Vagina (tissue), 2 donors: ENCODE results near the gene RASGRP3. TPM values are rescaled to one million over a fixed set of nuclear protein-coding genes. Genes with fewer than 3 reads are reported as not detected.
A peak's percentile ranks its signal among the peaks of the same experiment; 100 is the strongest.

Source experiments
- DNase-seq, 2 donors: peaks; one replicate each; pipeline ENCODE4 v3.0.0-alpha.2; 2017; ENCODE audit errors: extremely low spot score in 2 of 2
- H3K27ac ChIP-seq: fragments of 200-600 bp; sonication (generic); one replicate; pipeline ENCODE4 v1.5.1; 2019
- H3K27me3 ChIP-seq: fragments of 200-600 bp; sonication (generic); one replicate; pipeline ENCODE4 v1.5.1; 2019
- H3K36me3 ChIP-seq, 2 donors: fragments of 200-600 bp; sonication (generic); one replicate each; pipeline ENCODE4 v1.5.1; 2017 to 2019
- H3K4me1 ChIP-seq: fragments of 200-600 bp; sonication (generic); one replicate; pipeline ENCODE4 v1.5.1; 2019
- H3K4me3 ChIP-seq, 2 donors: fragments of 200-600 bp; sonication (generic); 1 replicate in 1 of 2; 2 replicates in 1 of 2; pipeline ENCODE4 v1.5.1; 2016 to 2019
- H3K9me3 ChIP-seq: fragments of 200-600 bp; sonication (generic); one replicate; pipeline ENCODE4 v1.5.1; 2019
- CTCF ChIP-seq, 3 experiments: fragments of 450-650 bp in 2 of 3; fragments of 200-600 bp in 1 of 3; sonication (generic) in 1 of 3; IDR thresholded peaks; one replicate each; pipeline ENCODE4 v1.5.1; 2017 to 2019; ENCODE audit warnings: antibody characterized with exemption in 3 of 3, mild to moderate bottlenecking in 2 of 3, moderate library complexity in 2 of 3
- POLR2A ChIP-seq, 2 donors: fragments of 450-650 bp; IDR thresholded peaks; one replicate each; pipeline ENCODE4 v1.6.1; 2017; ENCODE audit warnings: antibody characterized with exemption in 2 of 2, mild to moderate bottlenecking in 2 of 2, moderate library complexity in 2 of 2
- POLR2AphosphoS5 ChIP-seq, 2 donors: sonication (generic); formaldehyde crosslinking; IDR thresholded peaks; one replicate each; pipeline ENCODE4 v1.9.0; 2017; ENCODE audit warnings: antibody characterized with exemption in 2 of 2, mild to moderate bottlenecking in 2 of 2, low read depth in 1 of 2; ENCODE audit not compliant: insufficient read depth in 1 of 2
- intact Hi-C: fragments of 100-400 bp; cut with DNase I; formaldehyde crosslinking; loops from one replicate; pipeline ENCODE4 v1.15.1; 2023
- total RNA-seq: library from RNA; depleted of rRNA; stranded (reverse); fragments of >200 nt; gene quantifications from one replicate; pipeline ENCODE4 v1.2.3, GENCODE V29; 2016

RASGRP3 gene
- total RNA-seq, 1 donor from 2014 or later, result 4.2 TPM

GRCh38 chr2:33469238-33469637 lies 7.2 kb upstream of the RASGRP3 start:
- no peaks in the 10 kb centered on the region for H3K27me3 ChIP-seq
- no peak for DNase-seq
- intact Hi-C loops, result no loop called here
- no peaks in the 10 kb centered on the region for H3K36me3 ChIP-seq
- no peaks in the 10 kb centered on the region for H3K9me3 ChIP-seq
- H3K27ac ChIP-seq, result no peak overlapping the region
- no peaks in the 10 kb centered on the region for H3K4me1 ChIP-seq
- TF ChIP-seq POLR2A (IDR thresholded peaks at IDR 0.05) (no peak), CTCF (IDR thresholded peaks at IDR 0.05) (no peak), POLR2AphosphoS5 (IDR thresholded peaks at IDR 0.05; ENCODE audit: insufficient read depth in 1 of 2, low read depth in 1 of 2) (no peak)
- H3K4me3 ChIP-seq, result no peak overlapping the region

DNA sequence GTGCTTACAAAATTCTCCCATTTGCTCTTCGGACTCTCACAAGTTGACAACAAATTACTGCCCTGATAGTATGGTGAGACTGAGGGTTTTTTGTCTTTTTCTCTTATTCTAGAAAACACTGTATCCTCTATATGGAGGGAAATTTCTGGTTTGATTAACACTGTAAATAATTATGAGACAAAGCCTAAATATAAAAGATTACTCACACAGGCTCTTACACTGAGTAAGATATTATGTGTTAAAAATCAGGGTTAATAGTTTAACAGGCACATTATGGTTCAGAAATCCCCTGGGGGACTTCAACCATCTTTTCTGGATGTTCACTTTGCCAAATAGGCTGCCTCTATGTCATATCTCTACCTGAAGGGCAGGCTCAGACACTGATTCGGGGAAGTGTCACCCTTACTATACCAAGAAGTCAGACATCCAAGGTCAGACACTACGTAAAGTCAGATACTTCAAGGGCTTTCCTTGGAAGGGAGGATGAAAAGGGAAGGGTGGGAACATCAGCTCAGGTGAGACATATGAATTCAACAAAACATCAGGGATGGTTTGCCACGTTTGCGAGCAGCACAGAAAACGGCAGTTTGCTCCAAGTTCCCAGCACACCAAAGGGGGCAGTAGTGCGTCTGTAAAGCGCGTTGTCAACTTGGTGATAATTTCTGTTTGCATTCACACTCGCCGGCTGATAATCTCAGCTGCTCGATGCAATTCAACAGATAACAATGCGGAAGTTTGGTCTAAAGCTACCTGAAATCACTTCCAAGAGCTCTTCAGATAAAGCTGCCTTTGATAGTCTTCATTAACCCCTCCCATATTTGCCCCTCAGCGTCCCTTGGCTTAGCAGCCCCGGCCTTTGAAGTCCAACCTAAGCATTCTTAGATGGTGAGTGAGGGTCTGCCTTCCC lies 972 bp upstream of the RASGRP3 start:
- no peak for DNase-seq
- Histone ChIP-seq H3K4me3 (peak overlapping the region; percentile 63 to 68), H3K27ac (peak overlapping the region; percentile 85), H3K27me3 (no peaks in the 10 kb centered on the region), H3K4me1 (peaks cover 12% of the 10 kb centered on the region), H3K9me3 (no peaks in the 10 kb centered on the region), H3K36me3 (no peaks in the 10 kb centered on the region)
- TF ChIP-seq POLR2AphosphoS5 (IDR thresholded peaks at IDR 0.05; ENCODE audit: insufficient read depth in 1 of 2, low read depth in 1 of 2) (no peak), CTCF (IDR thresholded peaks at IDR 0.05) (peak; percentile 39 to 74 (median 60))
- intact Hi-C loops, result no loop called here

DNA sequence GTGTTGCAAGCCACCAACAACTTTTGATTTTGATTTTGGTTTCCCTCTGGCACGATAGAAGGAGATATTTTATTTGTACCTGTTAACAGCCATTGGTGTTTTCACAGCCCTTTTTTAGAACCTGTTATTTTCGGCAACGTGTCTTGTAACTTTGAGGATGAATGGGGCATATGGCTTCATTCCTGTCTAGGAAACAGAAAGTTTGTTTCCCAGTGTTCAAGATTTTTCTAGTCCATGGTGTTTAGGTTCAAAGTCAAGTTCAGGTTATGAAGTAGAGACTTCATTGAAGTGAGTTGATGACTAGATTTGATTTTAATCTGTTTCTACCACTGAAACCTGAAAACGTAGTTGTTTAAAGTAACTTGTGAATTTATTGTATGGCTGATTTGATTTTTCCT lies 343 bp downstream of the RASGRP3 start:
- TF ChIP-seq POLR2AphosphoS5 (IDR thresholded peaks at IDR 0.05; ENCODE audit: insufficient read depth in 1 of 2, low read depth in 1 of 2) (no peak), CTCF (IDR thresholded peaks at IDR 0.05) (no peak), POLR2A (IDR thresholded peaks at IDR 0.05) (no peak)
- Histone ChIP-seq H3K27me3 (no peaks in the 10 kb centered on the region), H3K4me3 (peak overlapping the region; percentile 63 to 68), H3K36me3 (no peaks in the 10 kb centered on the region), H3K9me3 (no peaks in the 10 kb centered on the region), H3K27ac (peak overlapping the region; percentile 85), H3K4me1 (peaks cover 12% of the 10 kb centered on the region)
- no peak for DNase-seq
- intact Hi-C loops, result no loop called here

- H3K4me1 ChIP-seq, result peaks cover 12% of the 10 kb centered on the region
- peak overlapping the region in 1 of 2 donors; percentile 63 for H3K4me3 ChIP-seq
- no peaks in the 10 kb centered on the region for H3K27me3 ChIP-seq
- no peaks in the 10 kb centered on the region for H3K36me3 ChIP-seq
- no peaks in the 10 kb centered on the region for H3K9me3 ChIP-seq
- peak overlapping the region; percentile 85 for H3K27ac ChIP-seq
- TF ChIP-seq CTCF (IDR thresholded peaks at IDR 0.05) (no peak), POLR2A (IDR thresholded peaks at IDR 0.05) (peak in 1 of 2 donors; percentile 15)
- no peak for DNase-seq
- intact Hi-C loops, result no loop called here
Observed at GRCh38 chr2:33477473-33478468, 1.3 kb downstream of the RASGRP3 start.
